NT2/D1 (cell line): Measurements from ENCODE around the gene PNKP.

ENCODE experiments used
- SUZ12 ChIP-seq: IDR thresholded peaks from 2 replicates; pipeline ENCODE4 v1.6.1; 2011; ENCODE audit not compliant: insufficient read length, insufficient read depth; ENCODE audit errors: extremely low read depth
- YY1 ChIP-seq: IDR thresholded peaks from 2 replicates; pipeline ENCODE4 v1.6.1; 2011; ENCODE audit not compliant: insufficient read length, insufficient read depth
- ZNF274 ChIP-seq: IDR thresholded peaks from 2 replicates; pipeline ENCODE4 v1.6.1; 2011; ENCODE audit warnings: mild to moderate bottlenecking, low read depth, low read length

- no peak for TF ChIP-seq SUZ12
- no peak for TF ChIP-seq YY1
- no peak for TF ChIP-seq ZNF274
These were observed 30.0 kb downstream of the PNKP start for GRCh38 chr19:49837425-49837824.
